Esophagus muscularis mucosa (tissue), 4 donors: Measurements from ENCODE around the gene NALCN. TPM values are rescaled to one million over a fixed set of nuclear protein-coding genes. Genes with fewer than 3 reads are reported as not detected.

Source experiments
- DNase-seq: peaks from one replicate; pipeline ENCODE4 v3.0.0-alpha.2; 2017; ENCODE audit errors: extremely low spot score
- H3K27ac ChIP-seq, 4 donors: fragments of 200-600 bp; sonication (generic); replicated peaks in 1 of 4; 1 replicate in 3 of 4; 2 replicates in 1 of 4; pipeline ENCODE4 v1.5.1; 2016 to 2019; ENCODE audit warnings: mild to moderate bottlenecking in 1 of 4
- H3K27me3 ChIP-seq, 4 donors: fragments of 200-600 bp; sonication (generic); one replicate each; pipeline versions ENCODE4 v1.5.1 to v1.6.0; 2016 to 2019
- H3K36me3 ChIP-seq, 4 donors: fragments of 200-600 bp; sonication (generic); one replicate each; pipeline ENCODE4 v1.5.1; 2016 to 2019
- H3K4me1 ChIP-seq, 4 donors: fragments of 200-600 bp; sonication (generic); one replicate each; pipeline ENCODE4 v1.5.1; 2016 to 2019
- H3K4me3 ChIP-seq, 4 donors: fragments of 200-600 bp; sonication (generic); 1 replicate in 2 of 4; 2 replicates in 2 of 4; pipeline ENCODE4 v1.5.1; 2016 to 2019; ENCODE audit warnings: mild to moderate bottlenecking in 4 of 4, moderate library complexity in 1 of 4
- H3K9me3 ChIP-seq, 4 donors: fragments of 200-600 bp; sonication (generic); 1 replicate in 3 of 4; 2 replicates in 1 of 4; pipeline ENCODE4 v1.5.1; 2016 to 2019
- CTCF ChIP-seq, 3 experiments: fragments of 200-600 bp in 2 of 3; fragments of 450-650 bp in 1 of 3; sonication (generic) in 2 of 3; IDR thresholded peaks; one replicate each; pipeline ENCODE4 v1.5.1; 2017 to 2019; ENCODE audit warnings: antibody characterized with exemption in 3 of 3, mild to moderate bottlenecking in 2 of 3, moderate library complexity in 1 of 3
- EP300 ChIP-seq: sonication (generic); formaldehyde crosslinking; IDR thresholded peaks from one replicate; pipeline ENCODE4 v1.6.1; 2017; ENCODE audit warnings: antibody characterized with exemption
- POLR2A ChIP-seq: fragments of 450-650 bp; IDR thresholded peaks from one replicate; pipeline ENCODE4 v1.6.1; 2017; ENCODE audit warnings: antibody characterized with exemption, moderate library complexity, mild to moderate bottlenecking, low read depth
- POLR2AphosphoS5 ChIP-seq, 2 donors: sonication (generic); formaldehyde crosslinking; IDR thresholded peaks; one replicate each; pipeline ENCODE4 v1.6.1; 2017; ENCODE audit warnings: antibody characterized with exemption in 2 of 2
- WGBS: methylation state at CpG from one replicate; pipeline ENCODE4 v1.1.5; 2018; 5-methylcytosine and 5-hydroxymethylcytosine counted together
- intact Hi-C: fragments of 100-400 bp; cut with DNase I; formaldehyde crosslinking; loops from one replicate; pipeline ENCODE4 v1.15.1; 2023
- total RNA-seq, 4 donors: library from RNA; depleted of rRNA; stranded (reverse); fragments of >200 nt; gene quantifications; one replicate each; pipeline versions ENCODE4 v1.1.0 to v1.2.1, GENCODE V29; 2016

The NALCN gene
- total RNA-seq, 4 donors from 2014 or later = 0.42 to 0.83 (median 0.54) TPM

- H3K9me3 ChIP-seq = no peaks in the 10 kb centered on the region
- intact Hi-C loops = no loop called here
- TF ChIP-seq POLR2A (no peak), POLR2AphosphoS5 (IDR thresholded peaks at IDR 0.05) (no peak), EP300 (no peak), CTCF (IDR thresholded peaks at IDR 0.05) (no peak)
- H3K27me3 ChIP-seq = no peaks in the 10 kb centered on the region
- H3K36me3 ChIP-seq = peaks cover 0 to 7% (median 0%) of the 10 kb centered on the region in 4 donors
- no peak overlapping the region for H3K4me3 ChIP-seq
- 83% methylated on average over 5 of the region's 5 CpGs for WGBS
- no peak overlapping the region for H3K27ac ChIP-seq
- no peak for DNase-seq
- no peaks in the 10 kb centered on the region for H3K4me1 ChIP-seq
These were observed 184.4 kb downstream of the NALCN start for GRCh38 chr13:101231751-101232428.

GRCh38 chr13:101230271-101230890, 185.9 kb downstream of the NALCN start:
- Histone ChIP-seq H3K36me3 (peaks cover 0 to 7% (median 0%) of the 10 kb centered on the region in 4 donors), H3K27ac (no peak overlapping the region), H3K4me1 (no peaks in the 10 kb centered on the region), H3K4me3 (no peak overlapping the region), H3K27me3 (no peaks in the 10 kb centered on the region), H3K9me3 (no peaks in the 10 kb centered on the region)
- 77% methylated on average over 6 of the region's 6 CpGs for WGBS
- no peak for DNase-seq
- TF ChIP-seq POLR2A (no peak), CTCF (IDR thresholded peaks at IDR 0.05) (no peak), POLR2AphosphoS5 (IDR thresholded peaks at IDR 0.05) (no peak), EP300 (no peak)
- intact Hi-C loops = no loop called here

- Histone ChIP-seq H3K4me1 (no peaks in the 10 kb centered on the region), H3K4me3 (no peak overlapping the region), H3K36me3 (no peaks in the 10 kb centered on the region), H3K27me3 (no peaks in the 10 kb centered on the region), H3K9me3 (no peaks in the 10 kb centered on the region), H3K27ac (no peak overlapping the region)
- intact Hi-C loops = no loop called here
- DNase-seq = no peak
- TF ChIP-seq POLR2AphosphoS5 (IDR thresholded peaks at IDR 0.05) = no peak
- no peak for TF ChIP-seq POLR2A
- no peak for TF ChIP-seq EP300
- no peak for TF ChIP-seq CTCF (IDR thresholded peaks at IDR 0.05)
- 50% methylated on average over 2 of the region's 2 CpGs for WGBS
These were observed 196.6 kb downstream of the NALCN start for GRCh38 chr13:101219609-101220265.

GRCh38 chr13:101218484-101218883, 197.8 kb downstream of the NALCN start:
- Histone ChIP-seq H3K27me3 (no peaks in the 10 kb centered on the region), H3K4me1 (no peaks in the 10 kb centered on the region), H3K27ac (no peak overlapping the region), H3K9me3 (no peaks in the 10 kb centered on the region), H3K4me3 (no peak overlapping the region), H3K36me3 (no peaks in the 10 kb centered on the region)
- 81% methylated on average over 2 of the region's 2 CpGs for WGBS
- intact Hi-C loops = no loop called here
- DNase-seq = no peak
- TF ChIP-seq POLR2AphosphoS5 (IDR thresholded peaks at IDR 0.05) = no peak
- no peak for TF ChIP-seq EP300
- no peak for TF ChIP-seq POLR2A
- no peak for TF ChIP-seq CTCF (IDR thresholded peaks at IDR 0.05)
